Body of pancreas (tissue), 4 donors: ENCODE results near the gene NAPG.

Experiments
- POLR2A ChIP-seq, 3 donors: fragments of 450-650 bp; IDR thresholded peaks; one replicate each; pipeline ENCODE4 v1.6.1; 2016; ENCODE audit warnings: antibody characterized with exemption in 3 of 3, mild to moderate bottlenecking in 2 of 3
- TF ChIP-seq, protein P1 (sequence below), 7 experiments: fragments of 450-650 bp in 4 of 7; fragments of 200-600 bp in 3 of 7; sonication (generic) in 3 of 7; IDR thresholded peaks; one replicate each; pipeline ENCODE4 v1.5.1; 2016 to 2019; ENCODE audit warnings: antibody characterized with exemption in 7 of 7

DNA sequence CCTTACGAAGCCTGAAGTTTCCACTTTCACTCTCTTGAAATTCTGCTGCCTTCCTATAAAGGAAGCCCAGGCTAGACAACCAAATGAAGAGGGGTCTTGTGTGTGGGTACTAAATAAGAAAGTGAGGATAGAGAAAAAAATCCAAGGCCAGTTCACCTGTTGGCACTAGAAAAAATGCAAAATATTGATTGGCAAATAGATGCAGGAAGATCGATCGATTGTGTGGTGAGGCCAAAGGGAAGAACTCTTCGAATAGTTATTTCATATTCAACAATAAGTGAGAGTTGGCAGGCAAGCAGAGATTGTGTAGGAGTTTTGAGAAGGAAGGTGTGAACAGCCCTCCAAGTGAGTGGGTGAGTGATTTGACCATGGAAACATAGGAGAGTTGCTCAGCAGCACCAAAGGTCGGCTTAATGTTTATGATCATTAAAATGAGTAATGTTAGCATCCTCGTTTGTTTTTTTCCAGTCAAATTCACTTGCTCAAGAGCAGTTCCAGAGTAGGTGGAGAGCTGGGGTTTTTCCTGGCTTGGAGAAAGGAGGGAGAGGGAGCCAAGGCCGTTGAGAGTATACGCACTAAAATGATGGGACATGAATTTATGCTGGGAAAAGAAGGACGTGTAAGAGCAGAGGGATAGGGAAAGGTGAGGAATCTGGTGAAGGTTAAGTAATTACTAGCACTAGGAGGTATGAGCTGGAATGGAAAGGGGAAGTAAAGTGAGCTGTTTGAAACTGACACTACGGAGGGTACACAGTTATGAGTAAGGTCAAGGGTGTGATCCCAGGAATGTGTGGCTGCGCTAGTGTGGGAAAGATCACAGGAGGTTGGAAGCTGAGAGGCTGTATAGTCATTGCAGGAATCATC lies 1.1 kb upstream of the NAPG start:
- TF ChIP-seq, protein P1, sequence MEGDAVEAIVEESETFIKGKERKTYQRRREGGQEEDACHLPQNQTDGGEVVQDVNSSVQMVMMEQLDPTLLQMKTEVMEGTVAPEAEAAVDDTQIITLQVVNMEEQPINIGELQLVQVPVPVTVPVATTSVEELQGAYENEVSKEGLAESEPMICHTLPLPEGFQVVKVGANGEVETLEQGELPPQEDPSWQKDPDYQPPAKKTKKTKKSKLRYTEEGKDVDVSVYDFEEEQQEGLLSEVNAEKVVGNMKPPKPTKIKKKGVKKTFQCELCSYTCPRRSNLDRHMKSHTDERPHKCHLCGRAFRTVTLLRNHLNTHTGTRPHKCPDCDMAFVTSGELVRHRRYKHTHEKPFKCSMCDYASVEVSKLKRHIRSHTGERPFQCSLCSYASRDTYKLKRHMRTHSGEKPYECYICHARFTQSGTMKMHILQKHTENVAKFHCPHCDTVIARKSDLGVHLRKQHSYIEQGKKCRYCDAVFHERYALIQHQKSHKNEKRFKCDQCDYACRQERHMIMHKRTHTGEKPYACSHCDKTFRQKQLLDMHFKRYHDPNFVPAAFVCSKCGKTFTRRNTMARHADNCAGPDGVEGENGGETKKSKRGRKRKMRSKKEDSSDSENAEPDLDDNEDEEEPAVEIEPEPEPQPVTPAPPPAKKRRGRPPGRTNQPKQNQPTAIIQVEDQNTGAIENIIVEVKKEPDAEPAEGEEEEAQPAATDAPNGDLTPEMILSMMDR (IDR thresholded peaks at IDR 0.05): no peak
- TF ChIP-seq POLR2A (IDR thresholded peaks at IDR 0.05): peak in 1 of 3 donors; percentile 12
